NCI-H345 treated with DMSO at 0.1 percent for 48 hours (cell line): ENCODE results near the gene LRMDA.

Experiments used
- DNase-seq: peaks from one replicate; lab custom pipeline; 2025; ENCODE audit not compliant: unreplicated experiment; lab: John Stamatoyannopoulos, UW

Gene LRMDA

GRCh38 chr10:75443362-75443761 lies 11.9 kb downstream of the LRMDA start:
- DNase-seq: no peak

- no peak for DNase-seq
These were observed 13.5 kb downstream of the LRMDA start for GRCh38 chr10:75444781-75445386.

- DNase-seq: no peak
These were observed 15.1 kb downstream of the LRMDA start for GRCh38 chr10:75446508-75446907.

GRCh38 chr10:75448166-75448565 lies 16.7 kb downstream of the LRMDA start:
- DNase-seq: no peak

- no peak for DNase-seq
These were observed 18.1 kb downstream of the LRMDA start for GRCh38 chr10:75449382-75450074.

GRCh38 chr10:75450075-75450445 lies 18.6 kb downstream of the LRMDA start:
- no peak for DNase-seq

GRCh38 chr10:75450644-75451640 lies 19.5 kb downstream of the LRMDA start:
- no peak for DNase-seq

- DNase-seq: no peak
These were observed 20.4 kb downstream of the LRMDA start for GRCh38 chr10:75451831-75452230.

GRCh38 chr10:75452997-75453396 lies 21.6 kb downstream of the LRMDA start:
- DNase-seq: no peak

- DNase-seq: no peak
These were observed 24.7 kb downstream of the LRMDA start for GRCh38 chr10:75456122-75456521.

- DNase-seq: no peak
These were observed 28.6 kb downstream of the LRMDA start for GRCh38 chr10:75460059-75460458.

GRCh38 chr10:75461672-75462649 lies 30.5 kb downstream of the LRMDA start:
- DNase-seq: no peak

- no peak for DNase-seq
These were observed 31.4 kb downstream of the LRMDA start for GRCh38 chr10:75462865-75463264.

GRCh38 chr10:75464478-75465449 lies 33.3 kb downstream of the LRMDA start:
- no peak for DNase-seq

- DNase-seq: no peak
These were observed 34.0 kb downstream of the LRMDA start for GRCh38 chr10:75465450-75465827.

- DNase-seq: no peak
These were observed 34.6 kb downstream of the LRMDA start for GRCh38 chr10:75466001-75466400.

- DNase-seq: no peak
These were observed 35.5 kb downstream of the LRMDA start for GRCh38 chr10:75466886-75467285.

GRCh38 chr10:75468612-75469005 lies 37.2 kb downstream of the LRMDA start:
- DNase-seq: no peak

GRCh38 chr10:75469006-75469616 lies 37.7 kb downstream of the LRMDA start:
- DNase-seq: no peak
